Ovary (tissue), 3 donors: Measurements from ENCODE around the gene ZNF654.

Source experiments
- EP300 ChIP-seq: sonication (generic); formaldehyde crosslinking; IDR thresholded peaks from one replicate; pipeline ENCODE4 v1.6.1; 2017; ENCODE audit warnings: antibody characterized with exemption
- TF ChIP-seq, protein P1 (sequence below), 3 donors: fragments of 450-650 bp in 2 of 3; fragments of 200-600 bp in 1 of 3; IDR thresholded peaks; one replicate each; pipeline versions ENCODE4 v1.5.1 to v1.8.0; 2016 to 2022; ENCODE audit warnings: antibody characterized with exemption in 3 of 3, mild to moderate bottlenecking in 1 of 3
- donor health status: DM: no; HTN: no; CAD: no.

GRCh38 chr3:88092270-88092669, 33.2 kb downstream of the ZNF654 start:
- TF ChIP-seq EP300: no peak
- TF ChIP-seq, protein P1, sequence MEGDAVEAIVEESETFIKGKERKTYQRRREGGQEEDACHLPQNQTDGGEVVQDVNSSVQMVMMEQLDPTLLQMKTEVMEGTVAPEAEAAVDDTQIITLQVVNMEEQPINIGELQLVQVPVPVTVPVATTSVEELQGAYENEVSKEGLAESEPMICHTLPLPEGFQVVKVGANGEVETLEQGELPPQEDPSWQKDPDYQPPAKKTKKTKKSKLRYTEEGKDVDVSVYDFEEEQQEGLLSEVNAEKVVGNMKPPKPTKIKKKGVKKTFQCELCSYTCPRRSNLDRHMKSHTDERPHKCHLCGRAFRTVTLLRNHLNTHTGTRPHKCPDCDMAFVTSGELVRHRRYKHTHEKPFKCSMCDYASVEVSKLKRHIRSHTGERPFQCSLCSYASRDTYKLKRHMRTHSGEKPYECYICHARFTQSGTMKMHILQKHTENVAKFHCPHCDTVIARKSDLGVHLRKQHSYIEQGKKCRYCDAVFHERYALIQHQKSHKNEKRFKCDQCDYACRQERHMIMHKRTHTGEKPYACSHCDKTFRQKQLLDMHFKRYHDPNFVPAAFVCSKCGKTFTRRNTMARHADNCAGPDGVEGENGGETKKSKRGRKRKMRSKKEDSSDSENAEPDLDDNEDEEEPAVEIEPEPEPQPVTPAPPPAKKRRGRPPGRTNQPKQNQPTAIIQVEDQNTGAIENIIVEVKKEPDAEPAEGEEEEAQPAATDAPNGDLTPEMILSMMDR (IDR thresholded peaks at IDR 0.05): no peak
